HL-60 (cell line): ENCODE data around the gene G3BP2.

Experiments used
- GABPA ChIP-seq: IDR thresholded peaks from 2 replicates; pipeline ENCODE4 v1.6.1; 2012; ENCODE audit warnings: low read depth
- SPI1 ChIP-seq: IDR thresholded peaks from 2 replicates; pipeline ENCODE4 v1.6.1; 2012; ENCODE audit warnings: low read depth, mild to moderate bottlenecking, borderline replicate concordance
- TF ChIP-seq, protein P1 (sequence below): IDR thresholded peaks from one replicate; pipeline ENCODE4 v1.5.1; 2011; ENCODE audit warnings: low read length, control low read depth, inconsistent platforms; ENCODE audit not compliant: insufficient read depth

DNA sequence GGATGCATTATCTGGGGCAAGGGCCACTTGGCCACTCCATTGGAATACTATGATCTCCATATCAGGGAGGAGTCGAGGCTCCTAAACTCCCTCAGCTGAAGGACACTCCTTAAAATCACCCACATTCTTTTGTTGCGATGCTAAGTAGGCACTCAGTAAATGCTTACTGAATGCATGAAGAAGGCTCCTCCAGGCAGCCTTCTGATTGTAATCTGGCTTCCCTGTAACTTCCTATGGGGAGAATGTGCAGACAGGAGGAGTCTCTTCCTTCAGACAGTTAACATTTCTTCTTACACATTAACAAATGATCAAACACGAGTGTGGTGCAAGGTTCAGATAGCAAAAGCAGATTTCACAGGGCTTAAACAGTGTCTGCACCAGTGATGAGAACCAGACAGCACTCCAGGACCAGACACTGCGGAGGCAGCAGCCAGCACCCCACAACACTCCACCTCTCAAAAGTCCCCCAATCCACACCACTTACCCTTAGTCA lies 29.8 kb upstream of the G3BP2 start:
- TF ChIP-seq, protein P1, sequence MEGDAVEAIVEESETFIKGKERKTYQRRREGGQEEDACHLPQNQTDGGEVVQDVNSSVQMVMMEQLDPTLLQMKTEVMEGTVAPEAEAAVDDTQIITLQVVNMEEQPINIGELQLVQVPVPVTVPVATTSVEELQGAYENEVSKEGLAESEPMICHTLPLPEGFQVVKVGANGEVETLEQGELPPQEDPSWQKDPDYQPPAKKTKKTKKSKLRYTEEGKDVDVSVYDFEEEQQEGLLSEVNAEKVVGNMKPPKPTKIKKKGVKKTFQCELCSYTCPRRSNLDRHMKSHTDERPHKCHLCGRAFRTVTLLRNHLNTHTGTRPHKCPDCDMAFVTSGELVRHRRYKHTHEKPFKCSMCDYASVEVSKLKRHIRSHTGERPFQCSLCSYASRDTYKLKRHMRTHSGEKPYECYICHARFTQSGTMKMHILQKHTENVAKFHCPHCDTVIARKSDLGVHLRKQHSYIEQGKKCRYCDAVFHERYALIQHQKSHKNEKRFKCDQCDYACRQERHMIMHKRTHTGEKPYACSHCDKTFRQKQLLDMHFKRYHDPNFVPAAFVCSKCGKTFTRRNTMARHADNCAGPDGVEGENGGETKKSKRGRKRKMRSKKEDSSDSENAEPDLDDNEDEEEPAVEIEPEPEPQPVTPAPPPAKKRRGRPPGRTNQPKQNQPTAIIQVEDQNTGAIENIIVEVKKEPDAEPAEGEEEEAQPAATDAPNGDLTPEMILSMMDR = no peak
- TF ChIP-seq SPI1 (no peak), GABPA (no peak)
